GM06990 (cell line): ENCODE data around the gene ATP13A1.

Source experiments
- DNase-seq: peaks from one replicate; pipeline ENCODE4 v3.0.0-alpha.2; 2011; ENCODE audit not compliant: insufficient read length; ENCODE audit errors: extremely low read depth
- H3K27me3 ChIP-seq: replicated peaks from 2 replicates; pipeline ENCODE4 v1.6.0; 2011; ENCODE audit warnings: low read length; ENCODE audit not compliant: control insufficient read depth, insufficient read depth
- H3K36me3 ChIP-seq: 2 replicates; pipeline ENCODE4 v1.5.1; 2011; ENCODE audit warnings: low read length; ENCODE audit not compliant: control insufficient read depth, insufficient read depth
- H3K4me3 ChIP-seq: replicated peaks from 2 replicates; pipeline ENCODE4 v1.5.1; 2011; ENCODE audit warnings: low read depth, mild to moderate bottlenecking, control low read depth, low read length
- TF ChIP-seq, protein P1 (sequence below): IDR thresholded peaks from 2 replicates; pipeline ENCODE4 v1.5.1; 2011; ENCODE audit warnings: low read length, control low read depth, mild to moderate bottlenecking, inconsistent platforms; ENCODE audit not compliant: insufficient read depth, poor library complexity, severe bottlenecking

The ATP13A1 gene

DNA sequence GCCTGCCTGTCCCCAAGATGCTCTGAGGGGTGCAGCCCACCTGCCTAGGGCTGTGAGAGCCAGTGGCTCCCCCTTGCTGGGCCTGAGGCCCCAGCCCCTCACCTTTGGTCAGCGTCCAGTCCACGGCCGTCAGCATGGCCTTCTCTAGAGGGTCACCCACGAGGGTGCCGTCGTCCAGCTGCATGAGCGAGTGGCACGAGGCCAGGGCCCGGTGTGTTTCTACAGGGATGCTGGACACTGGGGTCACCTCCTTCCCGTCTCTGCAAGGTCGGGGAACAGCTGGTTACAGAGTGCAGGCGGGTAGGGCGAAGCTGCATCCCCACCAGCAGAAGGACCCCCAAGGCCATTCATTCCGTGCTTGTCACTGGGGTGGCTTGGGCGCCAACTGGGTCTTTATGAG is 9.0 kb downstream of the ATP13A1 start:
- no peak for DNase-seq
- H3K4me3 ChIP-seq: no peak overlapping the region
- TF ChIP-seq, protein P1, sequence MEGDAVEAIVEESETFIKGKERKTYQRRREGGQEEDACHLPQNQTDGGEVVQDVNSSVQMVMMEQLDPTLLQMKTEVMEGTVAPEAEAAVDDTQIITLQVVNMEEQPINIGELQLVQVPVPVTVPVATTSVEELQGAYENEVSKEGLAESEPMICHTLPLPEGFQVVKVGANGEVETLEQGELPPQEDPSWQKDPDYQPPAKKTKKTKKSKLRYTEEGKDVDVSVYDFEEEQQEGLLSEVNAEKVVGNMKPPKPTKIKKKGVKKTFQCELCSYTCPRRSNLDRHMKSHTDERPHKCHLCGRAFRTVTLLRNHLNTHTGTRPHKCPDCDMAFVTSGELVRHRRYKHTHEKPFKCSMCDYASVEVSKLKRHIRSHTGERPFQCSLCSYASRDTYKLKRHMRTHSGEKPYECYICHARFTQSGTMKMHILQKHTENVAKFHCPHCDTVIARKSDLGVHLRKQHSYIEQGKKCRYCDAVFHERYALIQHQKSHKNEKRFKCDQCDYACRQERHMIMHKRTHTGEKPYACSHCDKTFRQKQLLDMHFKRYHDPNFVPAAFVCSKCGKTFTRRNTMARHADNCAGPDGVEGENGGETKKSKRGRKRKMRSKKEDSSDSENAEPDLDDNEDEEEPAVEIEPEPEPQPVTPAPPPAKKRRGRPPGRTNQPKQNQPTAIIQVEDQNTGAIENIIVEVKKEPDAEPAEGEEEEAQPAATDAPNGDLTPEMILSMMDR: no peak
- no peaks in the 10 kb centered on the region for H3K27me3 ChIP-seq
- H3K36me3 ChIP-seq: peaks cover 82% of the 10 kb centered on the region

DNA sequence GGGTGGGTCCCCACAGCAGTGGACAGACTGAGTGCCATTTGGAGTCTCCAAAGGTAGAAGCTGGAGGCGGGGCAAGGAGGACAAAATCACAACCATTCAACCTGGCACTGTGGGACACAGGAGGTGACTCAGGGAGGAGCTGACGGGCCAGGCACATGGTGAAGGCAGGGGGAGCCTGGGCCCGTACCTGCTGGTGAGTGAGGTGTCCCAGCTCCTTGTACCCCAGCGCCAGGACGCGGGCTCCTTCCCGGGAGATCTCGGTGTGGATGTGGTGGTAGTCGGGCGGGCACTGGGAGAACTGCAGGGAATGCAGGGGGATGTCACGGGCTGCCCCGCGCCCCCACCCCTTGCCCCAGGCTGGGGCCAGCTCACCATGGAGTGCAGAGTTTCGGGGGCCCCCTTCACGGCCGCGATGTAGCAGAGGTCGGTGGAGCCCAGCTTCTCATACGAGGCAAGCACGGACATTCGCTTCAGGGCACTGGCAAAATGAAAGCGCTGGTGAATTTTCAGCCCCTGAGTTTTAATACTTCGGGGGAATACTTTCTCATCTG is 9.8 kb downstream of the ATP13A1 start:
- TF ChIP-seq, protein P1: no peak
- H3K27me3 ChIP-seq: no peaks in the 10 kb centered on the region
- H3K36me3 ChIP-seq: peaks cover 82% of the 10 kb centered on the region
- H3K4me3 ChIP-seq: no peak overlapping the region
- DNase-seq: no peak

DNA sequence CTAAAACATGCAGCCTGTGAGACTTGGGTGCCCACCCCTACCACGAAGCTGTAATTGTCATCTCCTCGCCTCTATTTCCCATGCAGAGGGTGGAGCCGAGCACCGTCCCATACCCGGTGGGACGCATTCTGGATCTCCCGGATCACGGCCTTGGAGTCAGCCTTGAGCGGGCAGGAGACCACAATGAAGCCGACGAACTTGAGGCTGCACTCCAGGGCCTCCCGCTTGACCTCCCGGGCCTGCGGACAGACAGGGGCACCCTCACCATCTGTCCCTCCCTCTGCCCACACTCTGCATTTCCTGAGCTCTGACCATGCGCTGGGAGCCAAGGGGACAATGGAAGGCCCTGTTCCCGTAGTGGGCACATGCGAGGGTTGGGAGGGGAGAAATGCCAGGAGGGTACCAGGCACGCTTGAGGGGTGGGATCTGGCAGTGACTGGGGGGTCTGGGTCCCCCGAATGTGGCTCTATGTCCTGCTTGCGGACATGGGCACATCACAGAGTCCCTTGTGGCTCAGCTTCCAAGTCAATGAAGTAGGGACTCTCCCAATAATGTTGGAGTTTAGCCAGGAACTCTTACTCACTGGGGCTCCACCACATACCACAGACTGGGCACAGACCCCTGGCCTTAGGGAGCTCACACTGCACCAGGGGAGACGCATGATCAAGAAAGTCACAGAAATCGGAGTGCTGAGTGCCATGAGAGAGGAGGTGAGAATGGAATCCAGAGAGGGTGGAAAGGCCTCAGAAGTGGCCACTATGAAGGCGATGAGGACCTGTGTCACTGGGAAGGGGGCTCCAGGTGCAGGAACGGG is 10.8 kb downstream of the ATP13A1 start:
- H3K36me3 ChIP-seq: peaks cover 75% of the 10 kb centered on the region
- TF ChIP-seq, protein P1: no peak
- DNase-seq: no peak
- H3K27me3 ChIP-seq: no peaks in the 10 kb centered on the region
- H3K4me3 ChIP-seq: no peak overlapping the region

DNA sequence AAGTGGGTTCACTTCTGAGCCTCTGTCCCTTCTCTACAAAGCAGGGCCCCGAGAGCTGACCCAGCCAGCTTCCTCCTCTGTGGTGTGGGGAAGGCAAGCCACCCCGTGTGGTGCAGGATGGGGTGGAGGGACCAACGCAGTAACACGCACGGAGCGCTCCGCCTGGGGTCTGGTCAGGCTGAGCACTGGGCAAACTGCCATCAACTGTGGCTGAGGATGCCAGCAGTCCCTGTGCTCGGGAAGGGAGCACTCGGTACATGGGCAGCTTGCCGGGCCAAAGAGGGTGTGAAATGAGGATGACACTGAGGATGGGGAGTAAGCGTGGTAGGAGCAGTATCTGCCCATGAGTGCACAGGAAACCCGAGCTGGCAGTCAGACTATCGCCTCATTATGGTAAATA is 12.4 kb downstream of the ATP13A1 start:
- Histone ChIP-seq H3K4me3 (no peak overlapping the region), H3K27me3 (no peaks in the 10 kb centered on the region), H3K36me3 (peaks cover 72% of the 10 kb centered on the region)
- no peak for DNase-seq
- TF ChIP-seq, protein P1: no peak

DNA sequence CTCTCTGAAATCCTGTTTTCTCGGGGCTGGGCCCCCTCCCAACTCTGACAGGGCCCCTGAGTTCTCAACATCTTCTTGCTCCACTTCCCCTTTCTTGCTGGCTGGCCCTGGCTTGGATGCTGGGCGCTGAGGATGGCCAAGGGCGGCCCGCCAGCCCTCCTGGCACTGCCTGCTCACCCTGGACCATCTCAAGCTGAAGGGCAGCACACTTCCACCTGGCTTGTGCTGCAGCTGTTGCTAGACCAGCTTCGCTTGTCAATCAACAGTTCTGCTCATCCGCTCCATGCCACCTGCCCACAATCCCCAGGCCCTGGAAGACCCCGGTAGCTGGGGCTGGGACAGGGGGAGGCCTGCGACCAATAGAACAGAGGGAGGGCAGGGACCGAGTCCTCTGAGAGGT is 13.1 kb downstream of the ATP13A1 start:
- DNase-seq: no peak
- peaks cover 69% of the 10 kb centered on the region for H3K36me3 ChIP-seq
- no peak overlapping the region for H3K4me3 ChIP-seq
- TF ChIP-seq, protein P1: no peak
- H3K27me3 ChIP-seq: no peaks in the 10 kb centered on the region

DNA sequence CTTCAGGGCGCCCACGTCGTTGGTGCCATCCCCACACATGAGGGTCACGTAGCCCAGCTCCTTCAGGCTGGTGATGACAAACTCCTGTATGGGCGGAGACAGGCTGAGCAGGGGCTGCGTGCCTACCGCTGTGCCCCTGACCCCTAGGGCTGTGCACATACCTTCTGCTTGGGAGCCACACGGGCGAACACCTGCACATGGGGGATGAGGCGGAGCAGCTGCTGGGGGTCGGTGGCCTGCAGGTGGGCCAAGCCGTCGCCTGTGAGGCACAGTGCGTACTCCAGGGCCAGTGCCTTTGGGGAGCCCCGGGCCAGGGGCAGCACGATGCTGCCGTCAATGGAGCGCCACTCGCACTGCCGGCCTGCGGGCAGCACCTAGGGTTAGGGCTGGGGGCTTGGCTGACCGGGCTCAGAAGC is 13.9 kb downstream of the ATP13A1 start:
- peaks cover 64% of the 10 kb centered on the region for H3K36me3 ChIP-seq
- no peak overlapping the region for H3K4me3 ChIP-seq
- no peak for DNase-seq
- TF ChIP-seq, protein P1: no peak
- H3K27me3 ChIP-seq: no peaks in the 10 kb centered on the region
